Measurements from ENCODE around the gene NPAS1.

Gene NPAS1

DNA sequence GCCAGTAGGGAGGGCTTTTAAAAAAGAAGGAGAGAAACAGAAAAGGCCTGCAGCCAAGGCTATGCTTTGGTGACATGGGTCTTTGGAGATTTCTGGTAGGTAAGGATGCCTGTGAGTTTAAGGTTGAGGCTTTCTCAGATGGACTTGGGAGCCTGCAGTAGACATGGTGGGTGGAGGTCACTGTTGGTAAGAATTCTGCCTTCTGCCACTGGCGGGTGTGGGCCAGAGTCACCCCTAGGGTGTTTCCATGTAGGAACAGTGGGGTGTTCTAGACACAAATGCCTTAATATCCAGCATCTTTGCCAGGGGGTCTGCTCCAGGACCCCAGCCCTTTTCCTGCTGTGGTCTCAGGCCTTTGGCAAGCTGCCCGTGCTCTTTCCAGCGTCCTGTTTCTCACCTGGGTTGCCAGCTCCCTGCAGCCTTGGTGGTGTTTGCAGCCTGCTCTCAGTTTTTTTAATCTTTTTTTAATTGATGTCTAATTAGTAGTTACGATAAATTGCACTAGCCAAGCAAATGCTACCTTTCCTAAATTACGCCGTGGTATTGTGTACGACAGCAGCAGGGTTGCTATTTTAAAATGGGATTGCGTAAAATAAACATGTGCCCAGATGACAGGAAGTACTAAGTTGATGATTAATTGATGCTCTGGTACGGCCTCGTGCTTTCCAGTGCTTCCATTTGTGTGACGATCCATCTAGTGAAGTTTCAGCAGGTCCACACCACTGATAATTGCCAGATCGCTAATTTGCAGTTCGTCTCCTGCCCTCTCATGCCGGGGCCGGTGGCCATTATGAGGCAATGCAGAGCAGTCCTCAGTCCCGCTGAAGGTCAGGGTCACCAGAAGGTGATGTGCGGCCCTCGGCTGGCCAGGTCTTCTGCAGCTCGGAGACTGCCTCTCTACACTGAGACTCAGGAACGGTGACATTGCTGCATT lies 35.3 kb upstream of the NPAS1 start:
- peak overlapping the region; percentile 79 for H3K27ac ChIP-seq
- TF ChIP-seq, protein P1, sequence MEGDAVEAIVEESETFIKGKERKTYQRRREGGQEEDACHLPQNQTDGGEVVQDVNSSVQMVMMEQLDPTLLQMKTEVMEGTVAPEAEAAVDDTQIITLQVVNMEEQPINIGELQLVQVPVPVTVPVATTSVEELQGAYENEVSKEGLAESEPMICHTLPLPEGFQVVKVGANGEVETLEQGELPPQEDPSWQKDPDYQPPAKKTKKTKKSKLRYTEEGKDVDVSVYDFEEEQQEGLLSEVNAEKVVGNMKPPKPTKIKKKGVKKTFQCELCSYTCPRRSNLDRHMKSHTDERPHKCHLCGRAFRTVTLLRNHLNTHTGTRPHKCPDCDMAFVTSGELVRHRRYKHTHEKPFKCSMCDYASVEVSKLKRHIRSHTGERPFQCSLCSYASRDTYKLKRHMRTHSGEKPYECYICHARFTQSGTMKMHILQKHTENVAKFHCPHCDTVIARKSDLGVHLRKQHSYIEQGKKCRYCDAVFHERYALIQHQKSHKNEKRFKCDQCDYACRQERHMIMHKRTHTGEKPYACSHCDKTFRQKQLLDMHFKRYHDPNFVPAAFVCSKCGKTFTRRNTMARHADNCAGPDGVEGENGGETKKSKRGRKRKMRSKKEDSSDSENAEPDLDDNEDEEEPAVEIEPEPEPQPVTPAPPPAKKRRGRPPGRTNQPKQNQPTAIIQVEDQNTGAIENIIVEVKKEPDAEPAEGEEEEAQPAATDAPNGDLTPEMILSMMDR (conservative IDR thresholded peaks at IDR 0.05) = no peak

DNA sequence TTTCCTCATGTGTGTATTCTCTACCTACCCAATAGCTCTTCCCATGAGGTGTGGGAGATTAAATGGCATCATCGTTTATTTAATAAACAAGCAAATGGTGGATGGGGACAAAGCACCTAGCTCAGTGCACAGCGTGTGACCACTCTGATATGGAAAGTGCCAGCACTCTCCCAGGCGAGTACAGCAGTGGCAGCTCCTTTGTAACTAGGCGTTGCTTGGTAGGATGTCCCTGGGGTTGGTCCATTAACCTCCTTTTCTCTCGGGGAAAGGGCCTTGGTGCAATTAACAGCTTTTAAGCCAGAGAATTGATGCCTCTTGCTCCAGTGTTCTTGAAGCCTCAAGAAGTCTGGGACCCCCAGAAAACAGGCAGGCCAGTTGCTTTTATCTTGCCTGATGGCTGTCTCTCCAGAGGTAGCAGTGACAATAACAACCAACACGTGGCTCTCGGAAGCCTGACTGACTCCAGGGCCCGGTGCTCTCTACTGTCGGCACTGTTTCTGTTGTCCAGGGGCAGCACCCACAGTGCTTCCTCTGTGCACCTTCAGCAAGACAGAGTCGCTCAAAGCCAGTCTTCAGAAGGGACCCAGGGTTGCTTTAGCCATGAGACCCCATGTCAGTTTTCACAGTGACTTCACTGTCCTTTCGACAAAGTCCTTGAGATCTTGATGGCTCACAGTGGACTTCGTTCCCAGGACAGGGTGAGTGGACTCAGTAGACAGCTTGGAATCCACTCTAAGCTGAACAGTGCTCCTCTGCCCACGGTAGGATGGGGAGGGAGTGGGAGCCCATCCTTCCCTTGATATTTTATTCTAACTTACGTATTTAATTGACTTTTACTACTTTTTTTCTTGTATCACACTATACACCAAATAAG lies 33.9 kb upstream of the NPAS1 start:
- TF ChIP-seq, protein P1 (conservative IDR thresholded peaks at IDR 0.05) = no peak
- H3K27ac ChIP-seq = peak overlapping the region; percentile 79

DNA sequence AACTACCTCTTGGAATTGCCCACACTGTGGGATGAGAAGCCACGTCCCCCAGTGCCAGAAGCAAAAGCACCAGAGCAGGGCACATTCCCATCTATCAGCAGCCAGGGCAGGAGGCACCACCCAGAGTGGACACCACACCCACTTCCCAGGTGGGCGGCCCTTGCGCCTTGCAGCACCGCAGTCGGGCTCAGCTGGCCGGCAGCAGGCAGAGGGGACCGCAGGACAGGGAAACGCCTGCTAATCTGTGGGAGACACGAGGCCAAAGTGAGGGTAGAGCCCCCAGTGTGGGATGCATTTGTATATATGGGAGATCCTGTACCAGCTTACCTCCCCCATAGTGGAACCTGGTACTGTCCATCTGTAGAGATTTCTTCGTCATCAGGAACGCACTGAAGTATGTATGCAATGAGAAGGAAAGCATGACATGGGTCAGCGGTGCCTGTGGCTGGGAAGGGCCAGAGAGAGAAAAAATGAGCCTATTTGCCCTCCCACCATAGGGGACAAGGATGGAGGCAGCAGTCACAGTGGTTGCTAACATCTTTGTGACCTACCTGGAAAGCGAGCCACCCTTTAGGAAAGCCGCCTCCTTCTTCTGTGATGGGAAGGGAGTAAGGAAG lies 30.9 kb upstream of the NPAS1 start:
- TF ChIP-seq, protein P1 (conservative IDR thresholded peaks at IDR 0.05) = no peak
- peak overlapping the region; percentile 8; the same call in 1 of the 2 replicates for H3K27ac ChIP-seq

DNA sequence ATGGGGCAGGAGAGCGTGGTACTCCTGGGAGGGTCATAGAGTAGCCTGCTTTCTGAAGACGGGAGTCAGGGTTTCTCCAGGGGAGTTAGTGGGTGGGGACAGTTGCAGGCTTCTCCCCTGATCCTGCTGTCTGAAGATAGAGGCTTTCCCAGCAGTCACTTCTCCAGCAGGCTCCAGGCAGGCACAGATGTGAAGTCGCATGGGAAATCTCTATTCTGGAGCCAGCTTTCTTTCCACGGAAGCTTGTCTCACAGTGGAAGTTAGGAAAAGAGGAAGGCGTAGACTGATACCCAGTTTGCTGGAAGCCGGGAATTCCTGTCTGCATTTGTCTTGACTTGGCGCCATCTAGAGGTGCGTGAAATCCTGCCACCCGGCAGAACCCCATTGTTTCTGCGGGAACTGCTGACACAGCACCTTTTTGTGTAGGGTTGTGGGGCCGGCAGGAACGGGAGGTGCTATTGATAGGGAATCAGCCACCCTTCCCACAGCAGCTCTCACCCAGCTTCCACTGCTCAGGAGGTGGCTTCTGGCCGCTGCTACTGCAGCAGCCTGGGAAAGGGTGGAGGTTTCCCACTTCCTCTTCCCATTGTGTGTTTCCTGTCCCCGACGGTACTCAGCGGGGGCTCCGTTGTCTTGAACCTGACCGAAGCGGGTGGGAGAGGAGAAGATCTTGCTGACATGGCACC lies 28.5 kb upstream of the NPAS1 start:
- peak overlapping the region; percentile 40 for H3K27ac ChIP-seq
- TF ChIP-seq, protein P1 (conservative IDR thresholded peaks at IDR 0.05) = peak; percentile 90

DNA sequence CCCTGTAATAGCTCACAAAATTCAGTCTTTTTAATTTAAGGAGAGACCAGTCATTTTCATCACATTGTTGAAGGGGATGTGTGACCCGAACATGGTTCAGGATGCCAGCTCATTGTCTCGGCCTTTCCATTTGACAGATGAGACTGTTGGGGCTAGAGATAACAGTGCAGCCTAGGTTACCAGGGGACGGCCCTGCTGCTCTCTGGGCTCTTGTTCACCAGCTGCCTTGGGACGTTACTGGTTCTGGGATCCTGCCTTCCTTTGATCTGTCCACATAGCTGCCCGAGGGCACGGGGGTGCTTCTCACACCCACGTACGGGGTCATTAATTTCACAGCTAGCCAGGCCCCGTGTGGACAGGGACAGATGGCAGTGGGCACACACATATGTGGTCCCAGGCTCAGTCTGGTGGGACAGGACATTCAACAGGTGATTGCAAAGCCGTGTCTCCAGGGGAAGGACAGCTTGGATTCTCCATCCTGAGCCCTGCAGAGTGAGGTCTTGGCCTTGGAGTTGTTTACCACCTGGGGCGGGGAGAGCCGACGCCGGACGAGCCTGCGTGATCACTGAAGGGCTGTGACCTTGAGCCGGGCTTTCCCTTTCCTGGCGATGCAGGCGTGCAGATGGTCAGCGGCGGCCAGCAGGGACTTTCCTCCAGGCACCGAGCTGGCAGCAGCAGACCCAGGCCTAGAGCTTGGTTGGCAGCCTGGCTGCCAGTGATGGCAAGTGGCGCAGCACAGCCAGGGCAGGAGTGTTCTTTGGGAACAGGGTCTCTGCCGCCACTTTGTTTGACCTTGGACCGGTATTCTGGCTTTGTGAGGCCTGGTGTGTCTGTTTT lies 26.7 kb upstream of the NPAS1 start:
- TF ChIP-seq, protein P1 (conservative IDR thresholded peaks at IDR 0.05) = no peak

DNA sequence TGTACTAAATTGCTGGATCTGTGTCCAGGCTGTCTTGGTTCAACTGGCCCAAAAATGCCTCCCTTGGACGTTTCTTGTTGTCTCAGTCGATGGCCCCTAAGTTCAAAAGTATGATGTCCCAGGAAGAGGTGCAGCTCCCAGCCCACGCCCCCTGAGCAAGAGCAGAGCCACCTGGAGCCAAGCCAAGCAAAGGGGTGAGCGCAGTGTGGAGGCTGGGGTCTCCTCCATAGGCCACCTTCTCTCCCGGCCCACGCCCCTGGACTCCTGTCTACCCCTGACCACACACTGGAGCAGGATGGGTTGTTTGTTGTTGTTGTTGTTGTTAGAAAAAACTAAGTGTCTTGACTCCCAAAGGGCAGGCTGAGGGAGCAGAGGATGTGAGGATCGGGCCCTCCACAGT lies 26.0 kb upstream of the NPAS1 start:
- no peak overlapping the region for H3K27ac ChIP-seq
- TF ChIP-seq, protein P1 (conservative IDR thresholded peaks at IDR 0.05) = no peak

More for the DNA sequence above, 26.7 kb upstream of the NPAS1 start:
- H3K27ac ChIP-seq = no peak overlapping the region

Data from VCaP (cell line).